Thoracic aorta (tissue), 2 donors: Measurements from ENCODE around the gene PSD2. TPM values are rescaled to one million over a fixed set of nuclear protein-coding genes. Genes with fewer than 3 reads are reported as not detected.
A peak's percentile ranks its signal among the peaks of the same experiment; 100 is the strongest.

Experiments used
- ATAC-seq: fragments of 150-250 bp; one replicate; pipeline ENCODE4 v1.8.0; 2017; ENCODE audit warnings: low read depth; ENCODE audit not compliant: insufficient number of reproducible peaks, low FRiP score
- DNase-seq: peaks from one replicate; pipeline ENCODE4 v3.0.0-alpha.2; 2020; ENCODE audit warnings: low spot score
- H3K27ac ChIP-seq, 2 donors: fragments of 200-600 bp; sonication (generic); 1 replicate in 1 of 2; 2 replicates in 1 of 2; pipeline ENCODE4 v1.5.1; 2016; ENCODE audit warnings: mild to moderate bottlenecking in 2 of 2, moderate library complexity in 2 of 2
- H3K27me3 ChIP-seq: fragments of 200-600 bp; sonication (generic); replicated peaks from 2 replicates; pipeline ENCODE4 v1.6.0; 2016; ENCODE audit warnings: mild to moderate bottlenecking; ENCODE audit not compliant: insufficient read depth
- H3K36me3 ChIP-seq: fragments of 200-600 bp; sonication (generic); one replicate; pipeline ENCODE4 v1.5.1; 2016
- H3K4me1 ChIP-seq, 2 donors: fragments of 200-600 bp; sonication (generic); 1 replicate in 1 of 2; 2 replicates in 1 of 2; pipeline versions ENCODE4 v1.5.1 to v1.6.0; 2016; ENCODE audit warnings: low read depth in 2 of 2, mild to moderate bottlenecking in 1 of 2; ENCODE audit not compliant: control insufficient read depth in 1 of 2
- H3K4me3 ChIP-seq: fragments of 200-600 bp; sonication (generic); 2 replicates; pipeline ENCODE4 v1.5.1; 2016; ENCODE audit warnings: mild to moderate bottlenecking
- H3K9me3 ChIP-seq: fragments of 200-600 bp; sonication (generic); 2 replicates; pipeline ENCODE4 v1.5.1; 2016
- CTCF ChIP-seq: fragments of 200-600 bp; sonication (generic); IDR thresholded peaks from one replicate; pipeline ENCODE4 v1.5.1; 2019; ENCODE audit warnings: antibody characterized with exemption
- total RNA-seq, 2 donors: library from RNA; depleted of rRNA; stranded (reverse); fragments of >200 nt; gene quantifications; one replicate each; pipeline versions ENCODE4 v1.1.0 to v1.2.3, GENCODE V29; 2016

Gene PSD2
- total RNA-seq, 2 donors from 2014 or later: 0.14 to 0.41 TPM

- Histone ChIP-seq H3K27me3 (no peaks in the 10 kb centered on the region), H3K4me3 (no peak overlapping the region), H3K36me3 (no peaks in the 10 kb centered on the region), H3K27ac (no peak overlapping the region), H3K4me1 (peaks cover 0 to 3% of the 10 kb centered on the region in 2 donors), H3K9me3 (no peaks in the 10 kb centered on the region)
- ATAC-seq (no peak), DNase-seq (no peak)
- TF ChIP-seq CTCF: no peak
These were observed 24.9 kb upstream of the PSD2 start for GRCh38 chr5:139770722-139771121.

- H3K4me3 ChIP-seq: no peak overlapping the region
- no peak overlapping the region for H3K27ac ChIP-seq
- no peaks in the 10 kb centered on the region for H3K36me3 ChIP-seq
- no peaks in the 10 kb centered on the region for H3K9me3 ChIP-seq
- ATAC-seq: no peak
- H3K27me3 ChIP-seq: no peaks in the 10 kb centered on the region
- no peaks in the 10 kb centered on the region for H3K4me1 ChIP-seq
- DNase-seq: no peak
- TF ChIP-seq CTCF: no peak
These were observed 23.4 kb upstream of the PSD2 start for GRCh38 chr5:139772089-139772791.

GRCh38 chr5:139772927-139773690, 22.5 kb upstream of the PSD2 start:
- H3K27me3 ChIP-seq: no peaks in the 10 kb centered on the region
- TF ChIP-seq CTCF: no peak
- H3K4me1 ChIP-seq: no peaks in the 10 kb centered on the region
- no peaks in the 10 kb centered on the region for H3K9me3 ChIP-seq
- no peaks in the 10 kb centered on the region for H3K36me3 ChIP-seq
- no peak overlapping the region for H3K4me3 ChIP-seq
- ATAC-seq (no peak), DNase-seq (no peak)
- H3K27ac ChIP-seq: no peak overlapping the region

GRCh38 chr5:139774980-139775661, 20.5 kb upstream of the PSD2 start:
- Histone ChIP-seq H3K9me3 (no peaks in the 10 kb centered on the region), H3K4me3 (no peak overlapping the region), H3K27me3 (no peaks in the 10 kb centered on the region), H3K27ac (no peak overlapping the region), H3K36me3 (no peaks in the 10 kb centered on the region), H3K4me1 (no peaks in the 10 kb centered on the region)
- DNase-seq (peak; percentile 50), ATAC-seq (no peak)
- TF ChIP-seq CTCF: peak; percentile 96

GRCh38 chr5:139775872-139776271, 19.7 kb upstream of the PSD2 start:
- DNase-seq: no peak
- no peaks in the 10 kb centered on the region for H3K36me3 ChIP-seq
- H3K27me3 ChIP-seq: no peaks in the 10 kb centered on the region

More at GRCh38 chr5:139775872-139776271, 19.7 kb upstream of the PSD2 start:
- Histone ChIP-seq H3K27ac (no peak overlapping the region), H3K9me3 (no peaks in the 10 kb centered on the region), H3K4me1 (no peaks in the 10 kb centered on the region), H3K4me3 (no peak overlapping the region)
- no peak for TF ChIP-seq CTCF
- no peak for ATAC-seq
